ENCODE data around the gene CREBZF. TPM values are rescaled to one million over a fixed set of nuclear protein-coding genes. Genes with fewer than 3 reads are reported as not detected.
"Not testable (repeated sequence)": the region's sequence is repeated elsewhere in the genome, so short reads cannot be mapped to it uniquely, and the experiment has no call there.

CREBZF gene
- total RNA-seq, 1 experiment from 2014 or later, result 52.0 TPM

DNA sequence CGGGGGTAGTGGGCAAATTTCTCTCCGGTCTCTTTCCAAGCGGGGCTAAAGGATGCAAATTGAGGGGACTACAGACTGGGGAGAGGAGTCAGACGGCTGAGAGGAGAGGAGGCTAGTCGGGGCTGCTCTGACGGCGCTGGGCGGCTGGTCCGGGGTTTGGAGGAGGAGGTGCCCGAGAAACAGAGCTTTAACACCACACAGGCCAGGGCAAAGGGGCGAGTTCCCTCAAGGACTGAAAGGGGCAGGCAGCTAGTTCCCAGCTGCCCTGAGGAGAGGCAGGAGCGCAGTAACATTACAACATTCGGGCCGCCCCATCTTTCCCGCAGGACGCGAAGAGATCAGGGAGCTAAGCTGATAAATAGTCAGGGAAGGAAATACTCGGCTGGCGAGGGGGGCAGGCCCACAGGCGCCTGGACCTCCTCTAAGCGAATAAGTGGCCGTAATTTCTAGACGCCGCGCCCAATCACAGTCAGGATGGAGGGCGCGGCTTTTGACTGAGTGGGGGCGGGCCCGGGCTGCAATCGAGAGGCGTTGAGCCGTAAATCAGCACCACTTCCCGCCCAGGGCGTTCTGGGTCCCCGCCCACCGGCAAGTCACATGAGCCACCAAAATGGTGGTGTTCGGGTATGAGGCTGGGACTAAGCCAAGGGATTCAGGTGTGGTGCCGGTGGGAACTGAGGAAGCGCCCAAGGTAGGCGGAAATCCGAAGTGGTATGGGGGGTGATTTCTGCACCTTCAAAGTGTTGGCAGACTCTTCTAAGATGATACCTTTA is 36.7 kb downstream of the CREBZF start, which contains the start of gene TMEM126B:
Gene TMEM126B (plus strand): TSS at position 596 of the 773 bp plus-strand sequence. CDS start 15 bp downstream, at position 611.
- peak; percentile 94 for DNase-seq (ENCODE audit: extremely low read depth, low read depth)

DNA sequence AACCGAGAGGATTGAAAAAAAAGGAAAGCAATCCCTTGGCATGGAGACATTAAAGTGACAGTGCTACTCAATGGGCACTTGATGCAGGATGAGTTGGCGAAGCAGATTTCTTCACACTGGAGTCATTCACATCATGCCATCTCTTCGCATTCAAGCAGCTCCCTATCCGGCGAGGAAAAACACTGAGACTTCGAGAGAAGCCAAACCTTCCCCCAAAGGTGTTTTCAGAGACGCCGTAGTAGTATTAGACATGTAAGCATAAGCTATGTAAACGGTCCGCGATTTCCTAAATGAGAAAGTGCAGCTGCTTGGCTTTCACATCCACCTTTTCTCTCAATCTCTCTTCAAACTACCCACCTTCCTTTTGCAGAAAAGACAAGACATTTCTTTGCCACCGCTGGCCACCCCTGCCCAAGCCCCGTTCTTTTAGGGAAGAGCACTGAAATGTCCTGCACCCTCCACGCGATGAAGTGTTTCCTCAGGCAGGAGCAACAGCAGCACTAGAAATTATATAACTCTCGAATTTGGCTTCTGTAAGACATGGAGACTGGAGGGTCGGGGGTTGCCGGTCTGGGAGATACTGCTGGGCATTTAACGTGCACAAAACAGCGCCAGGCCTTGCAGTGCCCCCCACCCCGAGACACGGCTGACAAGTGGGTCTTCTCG is 37.5 kb downstream of the CREBZF start, which contains the start of gene DLG2:
Gene DLG2 (minus strand): TSS at position 13 of the 666 bp plus-strand sequence.
- DNase-seq (ENCODE audit: extremely low read depth, low read depth), result no peak

DNA sequence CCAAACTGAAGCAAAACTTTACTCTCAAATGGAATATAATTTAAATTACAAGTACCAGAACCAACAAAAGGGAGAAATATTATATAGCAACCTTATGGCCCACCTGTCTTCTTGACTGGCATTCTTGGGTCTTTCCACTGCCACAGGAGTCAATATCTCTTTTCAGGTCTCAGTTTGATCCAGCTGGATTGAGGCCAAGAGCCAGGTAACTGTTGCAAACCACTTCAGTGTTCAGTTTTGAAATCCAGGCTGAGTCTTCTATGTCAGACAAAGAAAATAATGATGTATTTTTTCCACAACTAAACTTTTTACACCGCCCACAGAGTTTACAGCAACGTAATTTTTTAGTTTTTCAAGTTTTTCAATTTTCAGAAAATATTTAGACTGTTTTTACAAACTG is 38.4 kb downstream of the CREBZF start:
- DNase-seq (ENCODE audit: extremely low read depth, low read depth), result no peak

DNA sequence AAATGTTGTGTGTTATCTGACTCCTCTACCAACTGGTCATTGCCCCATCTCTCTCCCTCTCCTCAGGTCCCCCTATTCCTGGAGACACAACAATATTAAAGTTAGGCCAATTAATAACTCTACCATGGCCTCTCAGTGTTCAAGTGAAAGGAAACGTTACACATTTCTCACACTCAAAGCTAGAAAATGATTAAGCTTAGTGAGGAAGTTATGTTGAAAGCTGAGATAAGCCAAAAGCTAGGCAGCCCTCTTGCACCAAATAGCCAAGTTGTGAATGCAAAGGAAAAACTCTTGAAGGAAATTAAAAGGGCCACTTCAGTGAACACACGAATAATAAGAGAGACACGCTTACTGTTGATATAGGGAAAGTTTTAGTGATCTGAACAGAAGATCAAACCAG is 44.7 kb downstream of the CREBZF start:
- DNase-seq (ENCODE audit: extremely low read depth, low read depth), result no peak

DNA sequence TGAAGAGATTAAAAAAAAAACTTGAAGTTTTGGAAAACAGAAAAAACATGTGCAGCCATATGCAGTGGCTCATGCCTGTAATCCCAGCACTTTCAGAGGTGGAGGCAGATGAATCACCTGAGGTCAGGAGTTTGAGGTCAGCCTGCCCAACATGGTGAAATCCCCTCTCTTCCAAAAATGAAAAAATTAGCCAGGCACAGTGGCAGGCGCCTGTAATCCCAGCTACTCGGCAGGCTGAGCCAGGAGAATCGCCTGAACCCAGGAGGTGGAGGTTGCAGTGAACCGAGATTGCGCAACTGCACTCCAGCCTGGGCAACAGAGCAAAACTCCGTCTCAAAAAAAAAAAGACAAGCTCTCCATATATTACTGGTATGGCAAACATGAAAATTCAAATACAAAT is 45.4 kb downstream of the CREBZF start:
- DNase-seq (ENCODE audit: extremely low read depth, low read depth), result no peak

DNA sequence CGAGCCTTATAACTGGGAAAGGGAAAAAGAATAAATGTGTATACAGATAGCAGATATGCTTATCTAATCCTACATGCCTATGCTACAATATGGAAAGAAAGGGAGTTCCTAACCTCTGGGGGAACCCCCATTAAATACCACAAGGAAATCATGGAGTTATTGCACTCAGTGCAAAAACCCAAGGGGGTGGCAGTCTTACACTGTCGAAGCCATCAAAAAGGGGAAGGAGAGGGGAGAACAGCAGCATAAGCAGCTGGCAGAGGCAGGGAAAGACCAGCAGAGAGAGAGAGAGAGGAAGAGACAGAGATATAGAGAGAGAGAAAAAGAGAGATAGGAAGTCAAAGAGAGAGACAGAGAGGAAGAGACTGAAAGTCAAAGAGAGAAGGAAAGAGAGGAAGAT is 53.3 kb downstream of the CREBZF start:
- DNase-seq (ENCODE audit: extremely low read depth, low read depth), result not testable (repeated sequence)

Other genes starting within 250 kb of the CREBZF start
- 103 and 115 TPM in 2 replicates for gene DLG2, start 37.8 kb downstream of the CREBZF start, total RNA-seq (2014; rRNA removed; shearing (Covaris generic))
- 64.2 and 65.0 TPM in 2 replicates for gene TMEM126B, start 36.5 kb downstream of the CREBZF start, total RNA-seq (2014; rRNA removed; shearing (Covaris generic))
- gene TMEM126A, start 17.2 kb downstream of the CREBZF start, total RNA-seq (2014; rRNA removed; shearing (Covaris generic)), result 68.5 and 78.3 TPM in 2 replicates
- gene CCDC89, start 21.1 kb upstream of the CREBZF start, total RNA-seq (2014; rRNA removed; shearing (Covaris generic)), result not detected in 2 replicates
- gene SYTL2, start 146.0 kb upstream of the CREBZF start, total RNA-seq (2014; rRNA removed; shearing (Covaris generic)), result 36.4 and 39.2 TPM in 2 replicates
- not detected in 2 replicates for gene CCDC83, start 190.3 kb upstream of the CREBZF start, total RNA-seq (2014; rRNA removed; shearing (Covaris generic))